Renal cortical epithelial cell (primary cell): ENCODE results near the gene ARFGAP1. TPM values are rescaled to one million over a fixed set of nuclear protein-coding genes. Genes with fewer than 3 reads are reported as not detected.
"Not testable (repeated sequence)": the region's sequence is repeated elsewhere in the genome, so short reads cannot be mapped to it uniquely, and the experiment has no call there.

Experiments used
- DNase-seq: peaks from one replicate; pipeline ENCODE4 v3.0.0-alpha.2; 2011; ENCODE audit warnings: low read depth
- total RNA-seq: library from RNA; depleted of rRNA; stranded (reverse); fragments of >200 nt; gene quantifications from 2 replicates; pipeline ENCODE4 v1.2.3, GENCODE V29; 2014

Gene ARFGAP1
- total RNA-seq, 1 donor from 2014 or later: 74.1 TPM

DNA sequence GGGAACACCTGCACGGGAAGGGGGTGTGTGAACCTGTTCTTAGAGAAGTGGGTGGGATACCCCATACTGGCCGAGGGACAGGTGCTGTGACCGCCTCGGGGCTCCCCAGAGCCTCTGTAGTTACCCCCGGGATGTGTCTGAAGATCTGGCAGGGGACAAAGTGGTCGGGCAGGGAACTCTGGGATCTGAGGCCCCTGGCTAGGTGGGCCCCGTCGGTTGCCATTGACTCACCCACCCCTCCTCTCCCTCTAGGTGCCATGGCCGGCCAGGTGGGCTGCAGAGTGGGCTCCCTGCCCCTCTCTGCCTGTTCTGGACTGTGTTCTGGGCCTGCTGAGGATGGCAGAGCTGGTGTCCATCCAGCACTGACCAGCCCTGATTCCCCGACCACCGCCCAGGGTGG is 32.6 kb upstream of the ARFGAP1 start:
- DNase-seq: no peak

DNA sequence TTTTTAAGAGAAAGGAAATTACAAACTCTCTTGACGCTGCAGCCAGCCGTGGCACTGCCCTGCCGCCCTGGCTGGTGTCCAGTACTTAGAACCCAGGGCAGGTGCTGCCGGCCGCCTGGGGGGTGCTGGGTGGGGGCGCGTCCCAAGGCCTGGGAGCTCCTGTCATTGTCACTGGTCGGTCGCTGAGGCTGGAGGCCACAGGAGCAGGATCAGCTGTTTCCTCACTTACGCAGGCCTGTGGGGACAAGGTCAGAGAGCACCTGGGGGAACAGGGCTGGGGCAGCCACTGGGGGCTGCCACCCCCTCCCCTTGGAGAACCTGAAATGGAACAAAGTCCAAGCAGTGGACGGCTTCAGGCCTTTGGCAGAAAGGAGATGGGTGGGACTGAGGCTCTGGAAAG is 31.3 kb upstream of the ARFGAP1 start:
- DNase-seq: no peak

DNA sequence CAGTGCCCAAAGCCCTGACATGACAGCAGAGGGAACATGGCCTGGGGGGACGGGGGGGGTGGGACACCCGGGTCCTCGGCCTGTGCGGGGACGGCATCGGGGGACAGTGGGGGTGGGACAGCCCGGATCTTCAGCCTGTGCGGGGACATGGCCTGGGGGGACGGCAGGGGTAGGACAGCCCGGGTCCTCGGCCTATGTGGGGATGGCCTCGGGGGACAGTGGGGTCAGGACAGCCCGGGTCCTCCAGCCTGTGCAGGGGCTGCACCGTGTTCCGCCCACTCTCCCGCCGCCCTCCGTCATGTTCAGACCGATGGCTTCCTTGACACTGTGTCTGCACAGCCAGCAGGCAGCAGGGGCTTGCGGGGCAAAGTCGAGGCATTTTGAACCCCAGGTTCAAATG is 29.9 kb upstream of the ARFGAP1 start:
- no peak for DNase-seq

DNA sequence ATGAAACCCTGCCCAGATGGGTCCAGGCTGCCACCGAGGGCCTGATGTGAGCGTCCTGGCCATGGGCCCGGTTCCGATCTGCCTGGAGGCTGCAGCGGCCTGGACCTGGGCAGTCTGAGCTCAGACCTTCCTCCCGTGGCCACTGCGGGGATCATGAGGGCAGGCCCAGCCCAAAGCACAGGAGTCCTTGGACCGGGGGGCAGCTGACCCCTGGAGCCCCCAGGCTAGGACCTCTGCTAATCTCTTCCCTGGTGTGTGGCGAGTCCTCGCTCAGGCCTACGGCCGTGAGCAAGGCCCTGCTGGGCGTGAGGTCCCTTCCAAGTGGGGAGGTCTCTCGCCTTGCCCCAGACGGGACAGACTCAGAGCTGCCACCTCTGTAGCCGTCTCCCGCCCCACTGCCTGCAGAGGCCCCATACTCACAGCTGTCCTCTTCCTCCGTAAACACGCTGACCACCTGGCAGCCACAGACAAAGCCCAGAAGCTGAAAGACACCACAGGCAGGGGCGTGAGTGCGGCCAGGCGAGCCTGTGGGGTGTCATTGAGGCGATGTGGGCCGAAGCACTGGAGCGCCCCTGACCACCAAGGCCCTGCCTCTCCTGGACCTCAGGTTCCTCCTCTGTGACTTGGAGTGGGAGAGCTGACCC is 28.9 kb upstream of the ARFGAP1 start:
- DNase-seq: no peak

DNA sequence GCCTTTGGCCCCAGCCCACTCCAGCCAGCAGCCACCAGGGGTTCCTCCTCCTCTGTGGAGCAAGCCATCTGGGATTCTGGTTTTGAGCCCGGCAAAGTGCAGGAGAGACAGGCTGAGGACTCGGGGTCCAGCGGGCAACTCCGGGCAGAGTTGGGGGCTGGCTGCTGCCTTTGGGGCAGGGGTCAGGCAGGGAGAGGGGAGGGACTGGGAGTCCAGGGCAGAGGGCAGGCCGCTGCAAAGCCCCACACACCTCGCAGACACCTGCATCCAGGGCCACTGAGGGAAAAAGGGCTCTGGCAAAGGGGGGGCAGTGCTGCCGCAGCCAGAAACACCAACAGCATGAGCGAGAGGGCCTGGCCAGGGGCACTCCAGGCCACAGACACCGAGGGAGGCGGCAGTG is 28.1 kb upstream of the ARFGAP1 start:
- no peak for DNase-seq

DNA sequence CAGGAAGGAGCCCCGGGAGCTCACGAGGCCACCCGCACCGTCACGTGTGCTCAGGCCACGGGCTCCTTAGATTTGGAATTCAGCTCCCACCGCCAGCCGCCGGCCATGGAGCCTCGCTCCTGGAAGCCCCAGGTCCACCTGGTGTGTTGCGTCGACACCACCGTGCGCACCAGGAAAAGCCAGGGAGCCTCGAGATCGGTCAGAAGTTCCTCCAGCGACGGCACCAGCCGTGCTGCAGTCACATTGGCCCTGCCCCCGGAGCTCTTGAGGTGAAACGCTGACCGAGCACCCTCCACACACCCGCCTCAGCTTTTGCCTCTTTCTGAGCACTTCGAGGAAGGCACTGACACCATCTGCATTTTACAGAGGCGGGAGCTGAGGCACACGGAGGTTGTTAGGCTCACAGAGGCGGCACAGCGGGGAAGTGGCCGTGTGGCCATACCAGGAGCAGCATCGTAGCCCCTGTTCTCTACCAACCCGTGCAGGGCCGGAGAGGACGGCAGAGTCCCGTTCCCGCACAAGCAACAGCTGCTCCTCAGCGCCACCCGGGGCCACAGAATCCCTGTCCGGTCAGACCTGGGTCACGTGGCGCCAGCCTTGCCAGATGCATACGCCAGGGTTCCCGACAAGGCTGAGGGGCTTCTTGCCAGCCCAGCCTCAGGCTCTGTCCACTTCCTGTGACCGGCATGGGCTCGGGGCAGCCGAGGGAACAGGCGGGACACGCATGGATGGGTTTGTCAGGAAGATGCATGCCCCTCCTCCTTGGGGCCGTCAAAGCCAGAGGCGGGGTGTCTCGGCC is 25.9 kb upstream of the ARFGAP1 start:
- DNase-seq: peak; percentile 32

DNA sequence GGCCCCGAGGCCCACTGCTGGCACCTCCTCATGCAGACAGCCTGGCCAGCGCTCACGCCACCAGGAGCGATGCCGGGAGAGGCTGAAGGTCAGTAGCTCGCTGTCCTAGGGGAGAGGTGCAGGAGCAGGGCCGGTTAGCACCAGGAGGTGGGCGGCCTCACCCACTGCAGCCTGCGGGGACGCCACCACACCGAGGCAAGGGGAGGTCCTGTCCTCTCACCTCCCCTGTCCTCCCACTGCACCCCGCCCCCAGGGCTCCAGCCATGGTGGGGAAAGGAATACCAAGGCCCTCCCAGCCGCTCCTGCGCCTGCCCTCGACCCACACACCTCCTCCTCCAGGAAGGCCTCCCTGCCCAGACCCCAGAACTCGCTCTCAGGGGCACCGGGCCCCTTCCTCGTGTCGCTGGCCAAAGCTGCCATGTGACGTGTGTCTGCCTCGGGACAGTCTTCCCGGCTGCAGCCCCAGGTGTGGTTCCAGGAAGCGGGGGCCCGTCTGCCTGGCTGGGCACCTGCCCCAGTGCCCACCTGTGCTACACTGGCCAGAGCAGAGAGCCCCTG is 24.9 kb upstream of the ARFGAP1 start:
- no peak for DNase-seq

DNA sequence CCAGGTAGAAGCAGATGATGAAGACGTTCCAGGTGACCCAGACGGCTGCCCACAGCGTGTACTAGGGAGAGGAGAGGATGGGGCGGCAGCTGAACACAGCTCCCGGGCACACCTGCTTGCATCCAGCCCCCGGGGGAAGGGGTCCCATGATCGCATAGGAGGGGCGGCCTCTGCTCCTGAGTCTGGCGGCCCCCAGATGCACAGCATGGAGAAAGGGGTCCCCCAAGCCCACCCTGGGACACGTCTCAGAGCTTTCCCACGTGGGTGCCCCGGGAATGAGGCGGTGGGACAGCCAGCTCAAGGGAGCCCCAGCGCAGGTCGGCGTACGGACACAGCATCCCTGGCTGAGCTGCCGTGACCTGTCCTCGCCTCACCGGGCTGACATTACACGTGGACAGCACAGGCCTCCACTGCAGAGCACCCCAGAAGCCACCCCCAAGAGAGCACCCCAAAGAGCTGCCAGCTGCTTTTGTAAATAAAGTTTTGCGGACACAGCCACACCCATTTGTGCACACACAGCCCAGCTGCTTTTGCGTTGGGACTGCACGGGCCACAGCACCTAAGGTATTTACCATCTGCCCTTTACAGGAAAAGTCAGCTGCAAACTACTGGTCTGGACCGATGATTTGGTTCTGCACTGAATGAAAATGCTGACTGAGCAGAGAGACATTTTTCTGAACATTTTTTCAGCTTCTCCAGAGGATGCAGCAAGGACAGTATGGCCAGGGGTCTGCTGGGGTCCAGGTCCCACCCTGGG is 23.6 kb upstream of the ARFGAP1 start:
- peak; percentile 81 for DNase-seq

DNA sequence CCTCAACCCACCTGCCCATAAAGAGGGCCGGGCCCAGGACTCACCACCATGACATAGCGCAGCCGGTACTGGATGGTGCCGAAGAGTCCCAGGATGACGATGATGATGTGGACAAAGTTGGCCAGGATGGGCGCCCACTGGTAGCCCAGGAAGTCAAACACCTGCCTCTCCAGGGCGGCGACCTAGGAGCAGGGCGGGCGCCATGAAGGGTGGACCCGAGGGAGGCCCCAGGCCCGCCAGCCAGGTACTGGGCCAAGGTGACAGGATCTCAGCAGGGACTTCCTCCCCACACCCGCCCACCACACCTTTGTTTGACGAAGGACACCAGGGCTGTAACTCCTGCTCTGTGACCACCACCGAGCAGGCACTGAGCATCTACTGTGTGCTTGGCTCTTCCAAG is 22.7 kb upstream of the ARFGAP1 start:
- no peak for DNase-seq

DNA sequence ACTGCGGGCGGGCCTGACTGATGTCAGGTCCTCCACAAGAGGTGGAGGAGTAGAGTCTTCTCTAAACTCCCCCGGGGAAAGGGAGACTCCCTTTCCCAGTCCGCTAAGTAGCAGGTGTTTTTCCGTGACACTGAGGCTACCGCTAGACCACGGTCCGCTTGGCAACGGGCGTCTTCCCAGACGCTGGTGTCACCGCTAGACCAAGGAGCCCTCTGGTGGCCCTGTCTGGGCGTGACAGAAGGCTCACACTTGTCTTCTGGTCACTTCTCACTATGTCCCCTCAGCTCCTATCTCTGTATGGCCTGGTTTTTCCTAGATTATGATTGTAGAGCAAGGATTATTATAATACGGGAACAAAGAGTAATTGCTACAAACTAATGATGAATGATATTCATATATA is 21.3 kb upstream of the ARFGAP1 start:
- DNase-seq: not testable (repeated sequence)

DNA sequence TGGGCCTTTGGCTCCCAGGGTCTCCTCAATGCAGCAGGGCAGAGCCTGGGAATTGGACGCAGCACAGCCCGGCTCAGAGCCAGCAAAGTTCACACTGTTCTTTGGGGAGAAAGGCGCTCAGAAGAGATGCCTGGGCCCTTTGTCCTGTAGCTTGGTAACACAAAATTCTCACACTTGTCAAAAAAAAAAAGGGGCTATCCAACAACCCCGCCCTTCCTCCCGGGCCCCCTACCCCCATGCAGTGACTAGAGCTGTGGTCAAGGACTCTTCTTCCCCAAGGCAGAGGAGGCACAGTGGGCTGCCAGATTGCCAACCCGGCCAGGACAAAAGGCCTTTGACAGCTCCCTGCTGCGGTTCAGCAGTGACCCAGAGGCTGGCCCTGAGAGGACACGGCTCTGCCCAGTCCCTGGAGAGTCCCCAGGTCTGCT is 20.3 kb upstream of the ARFGAP1 start:
- no peak for DNase-seq

DNA sequence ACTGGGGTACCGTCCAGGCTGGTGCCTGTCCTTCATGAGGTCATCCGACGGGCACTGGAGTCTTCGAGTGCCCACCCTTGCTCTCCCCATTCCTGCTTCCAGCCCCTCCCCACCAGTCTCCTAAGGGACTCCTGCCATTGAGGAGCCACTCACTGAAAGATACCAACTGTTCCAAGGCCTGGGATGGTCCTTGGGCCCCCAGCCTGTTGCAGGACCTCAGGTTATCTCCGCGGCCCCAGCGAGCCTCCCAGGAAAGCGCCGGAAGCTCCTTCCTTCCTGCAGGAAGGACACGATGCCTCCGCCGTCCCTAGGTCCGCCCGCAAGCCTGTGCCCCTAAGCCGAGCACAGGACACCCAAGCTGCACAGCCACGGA is 19.6 kb upstream of the ARFGAP1 start:
- no peak for DNase-seq

DNA sequence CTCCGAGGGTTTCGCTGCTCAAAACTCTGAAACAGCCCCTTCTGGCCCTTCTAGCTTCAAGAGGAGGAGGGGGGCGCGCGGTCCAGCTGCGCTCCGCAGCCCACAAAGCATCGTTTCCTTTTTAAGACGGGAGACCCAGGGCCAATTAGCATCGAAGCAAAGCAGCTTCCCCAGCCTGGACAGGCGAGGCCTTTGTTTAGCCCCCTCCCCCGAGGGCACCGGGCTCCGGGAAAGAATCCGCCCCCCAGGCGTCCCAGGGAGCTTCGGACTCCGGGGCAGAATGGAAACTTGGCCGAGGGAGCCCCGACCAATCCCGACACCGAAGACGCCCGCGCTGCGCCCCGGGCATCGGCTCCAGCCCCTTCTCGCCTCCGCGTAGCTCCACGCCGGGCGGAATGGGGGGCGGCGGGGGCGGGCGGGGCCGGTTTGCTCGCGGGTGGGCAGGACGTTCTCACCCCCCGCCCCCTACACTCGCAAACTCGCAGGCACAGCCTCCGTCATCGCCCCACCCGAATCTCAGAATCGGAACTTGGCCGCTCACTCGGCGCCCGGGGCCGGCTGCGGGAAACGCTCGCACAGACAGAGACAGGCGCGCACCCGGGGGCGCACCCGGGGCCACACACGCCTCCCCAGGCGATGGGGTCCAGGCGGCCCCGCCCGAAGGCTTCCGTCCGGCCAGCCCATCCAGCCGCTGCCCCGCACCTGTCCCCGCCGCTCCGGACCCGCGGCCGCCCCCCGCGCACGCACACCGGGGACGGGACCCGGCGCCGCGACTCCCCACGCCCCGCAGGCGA is 19.0 kb upstream of the ARFGAP1 start:
- no peak for DNase-seq

DNA sequence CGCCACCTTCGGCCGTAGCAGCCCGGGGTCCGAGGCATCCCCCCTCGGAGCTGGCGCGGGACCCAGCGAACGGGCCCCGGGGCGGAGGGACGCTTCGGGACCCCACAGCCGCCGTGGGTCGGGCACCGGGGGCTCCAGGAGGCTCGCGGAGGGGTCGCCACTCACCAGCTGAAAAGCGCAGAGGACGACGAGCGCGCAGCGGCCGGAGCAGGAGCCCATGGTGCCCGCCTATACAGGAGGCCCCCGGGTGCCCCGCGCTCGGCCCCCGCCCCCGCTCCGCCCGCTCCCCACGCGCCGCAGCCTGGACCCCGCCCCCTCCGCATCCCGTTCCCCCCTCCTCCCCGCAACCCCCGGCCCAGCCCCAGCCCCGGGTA is 18.4 kb upstream of the ARFGAP1 start, which contains the start of gene NKAIN4:
NKAIN4 (minus strand) TSS at position 232 of the 374 bp plus-strand sequence; CDS start at position 219, 13 bp downstream.
- DNase-seq: no peak

DNA sequence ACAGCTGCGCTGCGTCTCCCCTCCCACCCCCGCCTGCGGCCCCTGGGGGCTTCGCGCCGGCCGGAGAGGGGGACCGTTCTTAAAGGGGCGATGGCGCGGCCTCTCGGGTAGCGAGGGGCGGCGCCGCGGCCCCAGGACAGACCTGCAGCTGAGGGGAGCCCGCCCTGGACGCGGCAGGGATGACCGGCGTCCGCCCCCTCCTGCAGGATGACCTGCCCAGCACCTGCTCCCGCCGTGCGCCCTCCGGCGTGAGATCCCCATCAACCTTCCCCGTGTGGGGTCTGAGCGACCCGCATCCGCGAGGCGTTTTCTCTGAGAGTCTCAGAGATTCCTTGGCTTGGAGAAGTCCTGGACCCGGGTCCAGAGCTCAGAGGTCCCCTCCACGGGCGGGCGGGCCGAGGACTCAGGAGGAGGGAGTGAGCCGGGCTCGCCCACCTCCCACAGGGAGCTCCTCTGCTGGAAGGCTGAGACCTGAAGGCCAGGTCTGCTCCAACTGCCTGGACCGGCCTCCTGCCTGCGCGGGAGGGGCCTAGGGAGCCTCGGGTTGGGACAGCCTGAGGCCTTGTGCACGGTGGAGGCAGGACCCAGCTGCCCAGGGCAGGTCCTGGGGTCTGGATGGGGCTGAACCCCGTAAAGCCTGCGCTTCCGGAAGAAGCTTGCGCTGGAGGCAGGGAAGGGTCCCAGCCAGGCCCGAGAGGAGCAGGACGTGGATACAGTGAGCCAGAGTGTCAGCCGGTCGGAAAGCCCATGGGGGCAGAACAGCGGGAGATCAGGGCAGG is 17.8 kb upstream of the ARFGAP1 start:
- no peak for DNase-seq

DNA sequence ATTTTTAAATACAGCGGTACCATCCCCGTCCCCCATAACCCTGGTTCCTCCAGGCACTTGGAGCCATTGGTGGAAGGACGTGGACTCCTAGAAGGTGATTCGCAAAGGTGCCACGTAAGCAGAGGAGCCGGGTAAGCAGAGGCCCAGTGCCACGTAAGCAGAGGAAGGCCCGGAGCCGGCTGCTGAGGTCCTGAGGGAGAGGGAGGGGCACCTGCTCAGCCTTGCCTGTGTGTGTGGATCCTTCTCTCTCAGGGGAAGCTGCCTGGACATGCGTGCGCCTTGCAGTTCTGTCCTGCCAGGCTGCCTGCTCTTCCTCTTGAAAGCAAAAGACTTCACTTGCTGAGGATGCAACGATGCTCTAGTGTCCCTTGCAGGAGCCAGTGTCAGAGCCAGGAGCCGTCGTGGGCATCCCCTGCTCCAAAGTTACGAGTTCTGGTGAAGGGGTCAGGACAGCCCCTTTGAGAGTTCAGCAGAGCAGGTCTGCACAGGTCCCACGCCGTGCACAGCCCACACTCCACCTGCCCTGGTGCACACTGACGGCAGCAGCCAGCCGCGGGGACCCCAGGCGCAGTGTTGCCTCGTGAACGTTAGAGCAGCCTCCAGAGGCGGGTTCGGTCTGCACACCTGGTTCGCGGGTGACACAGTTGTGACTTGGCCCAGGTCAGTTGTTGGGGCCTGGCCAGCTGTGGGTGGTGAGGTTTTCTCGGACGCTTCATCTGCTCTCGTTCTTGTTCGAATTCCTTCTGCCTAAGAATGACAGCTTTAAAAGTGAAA is 16.5 kb upstream of the ARFGAP1 start:
- no peak for DNase-seq

DNA sequence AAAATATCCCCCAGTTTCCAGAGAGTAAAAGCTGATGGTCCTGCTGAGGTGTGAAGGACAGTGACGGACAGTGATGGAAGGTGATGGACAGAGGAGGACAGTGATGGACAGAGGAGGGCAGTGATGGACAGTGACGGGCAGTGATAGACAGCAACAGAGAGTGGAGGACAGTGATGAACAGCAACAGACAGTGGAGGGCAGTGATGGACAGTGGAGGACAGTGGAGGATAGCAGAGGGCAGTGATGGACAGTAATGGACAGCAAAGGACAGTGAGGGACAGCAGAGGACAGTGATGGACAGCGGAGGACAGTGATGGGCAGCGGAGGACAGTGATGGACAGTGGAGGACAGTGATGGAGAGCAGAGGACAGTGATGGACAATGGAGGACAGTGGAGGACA is 15.7 kb upstream of the ARFGAP1 start:
- DNase-seq: no peak

DNA sequence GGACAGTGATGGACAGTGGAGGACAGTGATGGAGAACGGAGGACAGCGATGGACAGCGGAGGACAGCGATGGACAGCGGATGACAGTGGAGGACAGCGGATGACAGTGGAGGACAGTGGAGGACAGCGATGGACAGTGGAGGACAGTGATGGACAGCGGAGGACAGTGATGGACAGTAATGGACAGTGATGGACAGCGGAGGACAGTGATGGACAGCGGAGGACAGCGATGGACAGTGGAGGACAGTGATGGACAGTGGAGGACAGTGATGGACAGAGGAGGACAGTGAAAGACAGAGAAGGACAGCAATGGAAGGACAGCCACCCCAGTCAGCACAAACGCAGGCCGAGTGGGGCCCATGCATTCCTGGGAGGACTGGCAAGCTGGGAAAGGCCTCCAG is 15.0 kb upstream of the ARFGAP1 start:
- DNase-seq: no peak

DNA sequence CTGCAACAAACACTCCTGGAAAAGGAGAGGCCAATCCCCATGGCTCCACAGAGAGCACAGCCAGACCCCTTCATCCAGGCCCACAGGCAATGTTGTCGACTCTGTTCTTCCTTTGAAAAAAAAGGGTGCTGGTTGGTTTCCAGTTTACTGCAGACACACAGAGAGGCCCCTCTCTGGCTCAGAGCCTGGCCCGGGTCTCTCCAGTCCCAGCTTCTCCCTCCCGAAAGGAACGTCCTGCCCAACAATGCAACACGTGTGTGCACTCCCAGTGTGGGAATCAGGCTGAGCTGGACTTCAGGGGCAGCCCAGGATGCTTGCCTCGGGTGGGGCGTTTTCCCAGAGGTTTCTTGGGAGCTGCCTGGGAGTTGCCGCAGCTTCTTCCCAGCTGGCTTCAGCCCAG is 13.8 kb upstream of the ARFGAP1 start:
- DNase-seq: no peak
